ENCODE data around the gene SYNPO2. TPM values are rescaled to one million over a fixed set of nuclear protein-coding genes. Genes with fewer than 3 reads are reported as not detected.
"Not testable (repeated sequence)": the region's sequence is repeated elsewhere in the genome, so short reads cannot be mapped to it uniquely, and the experiment has no call there.

Gene SYNPO2
- total and polyA plus RNA-seq, 2 of the 13 experiments (the other 11 are each of a cell fraction or from before 2014, with no cell fraction given) = not detected

GRCh38 chr4:118878507-118878906 is 10.1 kb upstream of the SYNPO2 start:
- H2AFZ ChIP-seq (ENCODE audit: low read length); POLR2A ChIA-PET; H3K36me3 ChIP-seq (replicated peaks in 1 of 2; ENCODE audit: control insufficient read depth in 1 of 2, insufficient read depth in 2 of 2, low read length in 2 of 2); H3K9ac ChIP-seq (ENCODE audit: insufficient read depth, low read depth, low read length); FAIRE-seq; DNase-seq (ENCODE audit: low spot score); H3K27ac ChIP-seq (ENCODE audit: extremely low read length, insufficient read depth, low read length); H3K79me2 ChIP-seq (ENCODE audit: insufficient read depth, low read length); BruUV-seq (replicated peaks); in situ Hi-C loops (cut with HindIII; ENCODE audit: extremely low pct_ligation_motif_present, low pct_unique_long_range_greater_than_20kb); H4K20me1 ChIP-seq (ENCODE audit: insufficient read depth, low read length); H3K4me2 ChIP-seq (ENCODE audit: low read depth, low read length); CTCF ChIA-PET (ENCODE audit: low intra/inter-chr PET ratio, low total read pairs); H3K4me3 ChIP-seq (replicated peaks in 1 of 3; ENCODE audit: insufficient read depth in 1 of 3, low read depth in 2 of 3, low read length in 3 of 3); intact Hi-C loops (cut with micrococcal nuclease; ENCODE audit: unreplicated experiment); ATAC-seq; H3K9me3 ChIP-seq (ENCODE audit: low read length); H3K27me3 ChIP-seq (ENCODE audit: control insufficient read depth in 1 of 2, insufficient read depth in 2 of 2, low read length in 2 of 2): not testable (repeated sequence)
- WGBS (ENCODE audit: low lambda C conversion rate) = 82% methylated on average over 9 of the region's 9 CpGs
- TF ChIP-seq NFYC (CRISPR knock-in tag; IDR thresholded peaks at IDR 0.05) (peak; percentile 24; the same call in 1 of the 2 replicates), MAFK (conservative IDR thresholded peaks at IDR 0.05 in 1 of 2, IDR thresholded peaks at IDR 0.05 in 1 of 2; ENCODE audit: low read length in 2 of 2) (peak in 1 of 2 experiments; percentile 30; a peak in 2 of 4 replicates), NFYB (CRISPR knock-in tag; IDR thresholded peaks at IDR 0.05) (peak; percentile 53)
- H3K4me1 ChIP-seq (ENCODE audit: insufficient read depth, low read length) = peaks cover 10% of the 10 kb centered on the region; the same call in 1 of the 2 replicates

GRCh38 chr4:118879409-118879808 is 9.2 kb upstream of the SYNPO2 start:
- Histone ChIP-seq H3K4me3 (replicated peaks in 1 of 3; ENCODE audit: insufficient read depth in 1 of 3, low read depth in 2 of 3, low read length in 3 of 3) (peak overlapping the region in 1 of 3 experiments; percentile 15; a peak in 1 of 6 replicates), H3K79me2 (ENCODE audit: insufficient read depth, low read length) (no peaks in the 10 kb centered on the region), H2AFZ (ENCODE audit: low read length) (peak overlapping the region; percentile 23), H3K9ac (ENCODE audit: insufficient read depth, low read depth, low read length) (no peak overlapping the region), H3K4me1 (ENCODE audit: insufficient read depth, low read length) (peaks cover 10% of the 10 kb centered on the region; the same call in 1 of the 2 replicates), H3K4me2 (ENCODE audit: low read depth, low read length) (peak overlapping the region; percentile 62), H3K36me3 (replicated peaks in 1 of 2; ENCODE audit: control insufficient read depth in 1 of 2, insufficient read depth in 2 of 2, low read length in 2 of 2) (no peaks in the 10 kb centered on the region), H3K27me3 (ENCODE audit: control insufficient read depth in 1 of 2, insufficient read depth in 2 of 2, low read length in 2 of 2) (peaks cover 0 to 3% of the 10 kb centered on the region in 2 experiments; a peak in 1 of 5 replicates), H3K9me3 (ENCODE audit: low read length) (no peaks in the 10 kb centered on the region), H4K20me1 (ENCODE audit: insufficient read depth, low read length) (no peaks in the 10 kb centered on the region), H3K27ac (ENCODE audit: extremely low read length, insufficient read depth, low read length) (no peak overlapping the region)
- ChIA-PET POLR2A (no interaction called here), CTCF (ENCODE audit: low intra/inter-chr PET ratio, low total read pairs) (no interaction called here)
- TF ChIP-seq ZNF816 (CRISPR knock-in tag; IDR thresholded peaks at IDR 0.05; ENCODE audit: borderline replicate concordance) = no peak
- TF ChIP-seq FOXO1 (CRISPR knock-in tag; IDR thresholded peaks at IDR 0.05) = no peak
- TF ChIP-seq ZNF292 (CRISPR knock-in tag; IDR thresholded peaks at IDR 0.05; ENCODE audit: borderline replicate concordance, low read depth) = no peak
- TF ChIP-seq ZNF616 (CRISPR knock-in tag; IDR thresholded peaks at IDR 0.05; ENCODE audit: low read depth) = no peak
- no peak for TF ChIP-seq ZNF761 (CRISPR knock-in tag; conservative IDR thresholded peaks at IDR 0.05)
- no peak for TF ChIP-seq YEATS4 (CRISPR knock-in tag; IDR thresholded peaks at IDR 0.05; ENCODE audit: borderline replicate concordance)
- TF ChIP-seq ZSCAN29 (CRISPR knock-in tag; conservative IDR thresholded peaks at IDR 0.05) = no peak
- no peak for TF ChIP-seq RFX5 (IDR thresholded peaks at IDR 0.05; ENCODE audit: low read depth, low read length)
- TF ChIP-seq, protein P1, sequence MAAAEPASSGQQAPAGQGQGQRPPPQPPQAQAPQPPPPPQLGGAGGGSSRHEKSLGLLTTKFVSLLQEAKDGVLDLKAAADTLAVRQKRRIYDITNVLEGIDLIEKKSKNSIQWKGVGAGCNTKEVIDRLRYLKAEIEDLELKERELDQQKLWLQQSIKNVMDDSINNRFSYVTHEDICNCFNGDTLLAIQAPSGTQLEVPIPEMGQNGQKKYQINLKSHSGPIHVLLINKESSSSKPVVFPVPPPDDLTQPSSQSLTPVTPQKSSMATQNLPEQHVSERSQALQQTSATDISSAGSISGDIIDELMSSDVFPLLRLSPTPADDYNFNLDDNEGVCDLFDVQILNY (CRISPR knock-in tag; conservative IDR thresholded peaks at IDR 0.05) = no peak
- no peak for TF ChIP-seq ZNF746 (CRISPR knock-in tag; IDR thresholded peaks at IDR 0.05)
- no peak for TF ChIP-seq ZNF841 (CRISPR knock-in tag; IDR thresholded peaks at IDR 0.05; ENCODE audit: borderline replicate concordance)
- ATAC-seq (peak; percentile 88), FAIRE-seq (no peak), DNase-seq (ENCODE audit: low spot score) (peak; percentile 13)
- WGBS (ENCODE audit: low lambda C conversion rate) = 30% methylated on average over 5 of the region's 7 CpGs
- intact Hi-C loops (cut with micrococcal nuclease; ENCODE audit: unreplicated experiment) (no loop called here), in situ Hi-C loops (cut with HindIII; ENCODE audit: extremely low pct_ligation_motif_present, low pct_unique_long_range_greater_than_20kb) (no loop called here)
- no TSS peak for BruUV-seq (replicated peaks)

Measured in HepG2 (cell line).